Measurements from ENCODE around the gene FILIP1L.

Gene FILIP1L

GRCh38 chr3:100075196-100075595 lies 39.1 kb downstream of the FILIP1L start:
- Histone ChIP-seq H3K27me3 (ENCODE audit: insufficient read depth, low read length) (no peaks in the 10 kb centered on the region), H3K4me2 (ENCODE audit: low read length) (no peak overlapping the region), H2AFZ (ENCODE audit: insufficient read depth, low read length, poor library complexity) (no peak overlapping the region), H3K9me3 (ENCODE audit: insufficient read depth, low read depth, low read length) (no peaks in the 10 kb centered on the region), H3K27ac (ENCODE audit: low read depth, low read length) (no peak overlapping the region), H3K14ac (ENCODE audit: low read length) (no peak overlapping the region), H2AK5ac (ENCODE audit: low read length) (no peak overlapping the region), H3K79me2 (ENCODE audit: control insufficient read depth, insufficient read depth, low read length, poor library complexity) (no peaks in the 10 kb centered on the region), H4K12ac (ENCODE audit: low read depth, low read length) (no peak overlapping the region), H4K91ac (ENCODE audit: low read depth, low read length) (no peak overlapping the region), H3K23ac (ENCODE audit: low read length) (no peak overlapping the region), H3K4me1 (ENCODE audit: control insufficient read depth in 1 of 2, insufficient read depth in 2 of 2, low read length in 2 of 2) (peaks cover 0 to 6% of the 10 kb centered on the region in 2 experiments), H3K9ac (ENCODE audit: low read length) (no peak overlapping the region), H4K8ac (ENCODE audit: low read depth, low read length) (no peak overlapping the region), H2BK5ac (ENCODE audit: low read depth, low read length, poor library complexity) (no peak overlapping the region), H3K36me3 (ENCODE audit: control insufficient read depth in 1 of 2, insufficient read depth in 2 of 2, low read length in 2 of 2) (no peaks in the 10 kb centered on the region), H3K18ac (ENCODE audit: low read length) (no peak overlapping the region), H3K4me3 (ENCODE audit: low read depth, low read length) (no peak overlapping the region), H3K4ac (ENCODE audit: low read depth, low read length) (no peak overlapping the region), H2BK120ac (ENCODE audit: insufficient read depth, low read length, poor library complexity) (no peak overlapping the region), H3K79me1 (ENCODE audit: low read length) (peaks cover 5% of the 10 kb centered on the region), H2BK12ac (ENCODE audit: low read length) (no peak overlapping the region)
- no CpG with 5 or more reads among the region's 4 CpGs for WGBS (ENCODE audit: extremely low coverage, insufficient coverage, insufficient read length)
- no peak for DNase-seq

DNA sequence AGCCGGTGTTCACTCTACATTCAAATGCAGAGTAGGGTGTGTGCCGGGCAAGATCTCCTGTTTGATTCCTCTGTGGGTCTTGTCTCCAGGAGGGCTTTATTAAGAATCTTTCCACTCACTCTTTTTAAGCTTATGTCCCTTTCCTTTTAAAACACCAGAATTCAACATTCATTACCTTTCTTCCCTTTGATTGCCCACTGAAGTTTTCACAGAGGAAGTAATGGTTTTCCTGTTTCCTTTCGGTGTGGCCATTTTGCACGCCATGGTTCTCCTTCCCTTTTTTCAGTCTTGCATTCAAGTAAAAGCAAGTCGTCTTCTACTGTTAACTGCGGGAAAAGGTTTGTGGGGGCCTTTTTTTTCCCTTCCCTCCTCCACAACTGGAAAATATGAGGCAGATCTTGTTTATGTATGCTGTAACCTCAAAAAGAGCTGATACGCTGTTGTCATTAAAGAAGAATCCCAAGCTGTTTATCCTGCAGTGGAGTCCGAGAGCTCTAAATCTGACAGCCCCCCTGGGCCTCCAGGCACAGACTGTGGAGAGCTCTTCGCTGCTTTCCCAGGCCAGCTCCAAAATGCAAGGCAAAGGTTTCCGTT lies 40.5 kb downstream of the FILIP1L start:
- Histone ChIP-seq H3K79me2 (ENCODE audit: control insufficient read depth, insufficient read depth, low read length, poor library complexity) (no peaks in the 10 kb centered on the region), H3K18ac (ENCODE audit: low read length) (no peak overlapping the region), H3K4ac (ENCODE audit: low read depth, low read length) (no peak overlapping the region), H3K27ac (ENCODE audit: low read depth, low read length) (peak overlapping the region; percentile 30), H3K27me3 (ENCODE audit: insufficient read depth, low read length) (no peaks in the 10 kb centered on the region), H3K23ac (ENCODE audit: low read length) (no peak overlapping the region), H3K9ac (ENCODE audit: low read length) (no peak overlapping the region), H3K9me3 (ENCODE audit: insufficient read depth, low read depth, low read length) (no peaks in the 10 kb centered on the region), H2AFZ (ENCODE audit: insufficient read depth, low read length, poor library complexity) (no peak overlapping the region), H3K4me1 (ENCODE audit: control insufficient read depth in 1 of 2, insufficient read depth in 2 of 2, low read length in 2 of 2) (peaks cover 0 to 6% of the 10 kb centered on the region in 2 experiments), H2BK120ac (ENCODE audit: insufficient read depth, low read length, poor library complexity) (peak overlapping the region; percentile 33), H4K91ac (ENCODE audit: low read depth, low read length) (no peak overlapping the region), H2BK5ac (ENCODE audit: low read depth, low read length, poor library complexity) (no peak overlapping the region), H2AK5ac (ENCODE audit: low read length) (no peak overlapping the region), H2BK12ac (ENCODE audit: low read length) (peak overlapping the region; percentile 72), H4K12ac (ENCODE audit: low read depth, low read length) (no peak overlapping the region), H3K79me1 (ENCODE audit: low read length) (peaks cover 5% of the 10 kb centered on the region), H3K4me2 (ENCODE audit: low read length) (peak overlapping the region; percentile 21), H3K36me3 (ENCODE audit: control insufficient read depth in 1 of 2, insufficient read depth in 2 of 2, low read length in 2 of 2) (no peaks in the 10 kb centered on the region), H3K4me3 (ENCODE audit: low read depth, low read length) (no peak overlapping the region), H4K8ac (ENCODE audit: low read depth, low read length) (peak overlapping the region; percentile 71), H3K14ac (ENCODE audit: low read length) (no peak overlapping the region)
- no peak for DNase-seq
- no CpG with 5 or more reads among the region's 10 CpGs for WGBS (ENCODE audit: extremely low coverage, insufficient coverage, insufficient read length)

GRCh38 chr3:100073049-100073713 lies 41.1 kb downstream of the FILIP1L start:
- Histone ChIP-seq H3K4me1 (ENCODE audit: control insufficient read depth in 1 of 2, insufficient read depth in 2 of 2, low read length in 2 of 2) (peaks cover 0 to 6% of the 10 kb centered on the region in 2 experiments), H3K4ac (ENCODE audit: low read depth, low read length) (no peak overlapping the region), H3K18ac (ENCODE audit: low read length) (no peak overlapping the region), H3K36me3 (ENCODE audit: control insufficient read depth in 1 of 2, insufficient read depth in 2 of 2, low read length in 2 of 2) (no peaks in the 10 kb centered on the region), H2BK5ac (ENCODE audit: low read depth, low read length, poor library complexity) (no peak overlapping the region), H2BK12ac (ENCODE audit: low read length) (peak overlapping the region; percentile 72), H2AFZ (ENCODE audit: insufficient read depth, low read length, poor library complexity) (no peak overlapping the region), H3K9me3 (ENCODE audit: insufficient read depth, low read depth, low read length) (no peaks in the 10 kb centered on the region), H3K79me1 (ENCODE audit: low read length) (peaks cover 5% of the 10 kb centered on the region), H3K27ac (ENCODE audit: low read depth, low read length) (peak overlapping the region; percentile 30), H3K23ac (ENCODE audit: low read length) (no peak overlapping the region), H4K12ac (ENCODE audit: low read depth, low read length) (no peak overlapping the region), H3K9ac (ENCODE audit: low read length) (no peak overlapping the region), H2AK5ac (ENCODE audit: low read length) (no peak overlapping the region), H3K14ac (ENCODE audit: low read length) (no peak overlapping the region), H3K4me3 (ENCODE audit: low read depth, low read length) (no peak overlapping the region), H3K27me3 (ENCODE audit: insufficient read depth, low read length) (no peaks in the 10 kb centered on the region), H3K79me2 (ENCODE audit: control insufficient read depth, insufficient read depth, low read length, poor library complexity) (no peaks in the 10 kb centered on the region), H3K4me2 (ENCODE audit: low read length) (no peak overlapping the region), H4K8ac (ENCODE audit: low read depth, low read length) (no peak overlapping the region), H2BK120ac (ENCODE audit: insufficient read depth, low read length, poor library complexity) (no peak overlapping the region), H4K91ac (ENCODE audit: low read depth, low read length) (no peak overlapping the region)
- no CpG with 5 or more reads among the region's 1 CpG for WGBS (ENCODE audit: extremely low coverage, insufficient coverage, insufficient read length)
- no peak for DNase-seq

DNA sequence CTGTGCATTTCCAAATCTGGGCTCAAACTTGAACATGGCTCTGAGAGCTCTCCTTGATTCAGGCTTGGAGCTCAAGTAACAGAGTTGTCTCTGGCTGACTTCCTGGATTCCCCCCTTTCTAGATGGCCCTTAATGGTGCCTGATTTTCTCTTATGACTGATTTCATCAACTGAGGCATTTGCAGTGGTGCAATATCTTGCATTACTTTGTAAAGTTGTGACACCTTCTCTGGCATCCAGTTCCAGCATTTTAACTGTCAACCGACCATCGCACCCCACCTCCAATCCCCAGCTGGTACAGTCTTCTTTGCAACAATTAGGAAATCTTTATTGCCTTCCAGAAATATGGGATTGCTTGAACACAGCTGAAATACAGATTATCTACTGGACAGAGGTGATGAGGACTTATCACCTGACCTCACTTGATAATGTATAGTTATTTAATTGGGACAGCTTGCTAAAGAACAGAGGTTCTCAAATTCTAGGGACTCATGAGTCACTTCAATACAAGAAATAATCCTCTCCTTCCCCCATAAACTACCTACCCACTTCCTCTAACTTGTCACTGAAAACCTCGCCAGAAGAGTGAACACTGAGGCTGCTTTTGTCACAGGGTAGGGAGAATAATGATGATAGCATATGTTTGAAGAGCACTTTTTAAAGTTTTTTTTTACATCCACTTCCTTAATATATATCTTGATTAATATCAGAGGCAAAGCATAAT lies 41.8 kb downstream of the FILIP1L start:
- H3K4me3 ChIP-seq (ENCODE audit: low read depth, low read length): no peak overlapping the region
- no peak overlapping the region for H2BK120ac ChIP-seq (ENCODE audit: insufficient read depth, low read length, poor library complexity)
- no peaks in the 10 kb centered on the region for H3K9me3 ChIP-seq (ENCODE audit: insufficient read depth, low read depth, low read length)
- no peak overlapping the region for H3K27ac ChIP-seq (ENCODE audit: low read depth, low read length)
- DNase-seq: no peak
- no peak overlapping the region for H3K4me2 ChIP-seq (ENCODE audit: low read length)
- H3K14ac ChIP-seq (ENCODE audit: low read length): no peak overlapping the region
- no peak overlapping the region for H2BK12ac ChIP-seq (ENCODE audit: low read length)
- no peaks in the 10 kb centered on the region for H3K36me3 ChIP-seq (ENCODE audit: control insufficient read depth in 1 of 2, insufficient read depth in 2 of 2, low read length in 2 of 2)
- no peak overlapping the region for H3K4ac ChIP-seq (ENCODE audit: low read depth, low read length)
- no peak overlapping the region for H2AK5ac ChIP-seq (ENCODE audit: low read length)
- H4K12ac ChIP-seq (ENCODE audit: low read depth, low read length): no peak overlapping the region
- no peak overlapping the region for H4K91ac ChIP-seq (ENCODE audit: low read depth, low read length)
- H3K79me2 ChIP-seq (ENCODE audit: control insufficient read depth, insufficient read depth, low read length, poor library complexity): no peaks in the 10 kb centered on the region
- no CpG with 5 or more reads among the region's 3 CpGs for WGBS (ENCODE audit: extremely low coverage, insufficient coverage, insufficient read length)
- H3K18ac ChIP-seq (ENCODE audit: low read length): no peak overlapping the region
- no peak overlapping the region for H2BK5ac ChIP-seq (ENCODE audit: low read depth, low read length, poor library complexity)
- no peak overlapping the region for H4K8ac ChIP-seq (ENCODE audit: low read depth, low read length)
- no peak overlapping the region for H2AFZ ChIP-seq (ENCODE audit: insufficient read depth, low read length, poor library complexity)
- peaks cover 5% of the 10 kb centered on the region for H3K79me1 ChIP-seq (ENCODE audit: low read length)
- H3K27me3 ChIP-seq (ENCODE audit: insufficient read depth, low read length): no peaks in the 10 kb centered on the region
- no peak overlapping the region for H3K23ac ChIP-seq (ENCODE audit: low read length)
- H3K9ac ChIP-seq (ENCODE audit: low read length): no peak overlapping the region
- peaks cover 0 to 6% of the 10 kb centered on the region in 2 experiments for H3K4me1 ChIP-seq (ENCODE audit: control insufficient read depth in 1 of 2, insufficient read depth in 2 of 2, low read length in 2 of 2)
